HCT116 (cell line): ENCODE measurements around the gene WHRN. TPM values are rescaled to one million over a fixed set of nuclear protein-coding genes. Genes with fewer than 3 reads are reported as not detected.
A peak's percentile ranks its signal among the peaks of the same experiment; 100 is the strongest.

ENCODE experiments used
- ATAC-seq: fragments of 200-7000 bp; cut with Tn5 transposase; 2 replicates; pipeline ENCODE4 v1.9.1; 2020; ENCODE audit warnings: mild to moderate bottlenecking, moderate library complexity
- BruUV-seq: library from RNA; stranded (reverse); fragments of 400-500 nt; replicated peaks from 2 replicates; lab custom pipeline; 2021; lab: Mats Ljungman, UMichigan
- CTCF ChIA-PET: fragments of 300-600 bp; sonication (Branson Sonifier 250); formaldehyde crosslinking; loops from one replicate; lab custom pipeline; 2021; ENCODE audit warnings: antibody characterized with exemption; lab: Charles Lee
- POLR2A ChIA-PET: fragments of 300-600, 350-600 bp; sonication (Branson Sonifier 250); formaldehyde crosslinking; loops from one replicate; lab custom pipeline; 2021; ENCODE audit warnings: antibody characterized with exemption; lab: Charles Lee
- RAD21 ChIA-PET, 2 experiments: fragments of 300-600 bp; sonication (Branson Sonifier 250); formaldehyde crosslinking; loops; one replicate each; lab custom pipeline; 2023; ENCODE audit warnings: low total read pairs in 2 of 2; ENCODE audit not compliant: uncharacterized antibody in 2 of 2, unreplicated experiment in 2 of 2, low non-redundant PET in 1 of 2; lab: Charles Lee
- DNase-seq: peaks from one replicate; pipeline ENCODE4 v3.0.0-alpha.2; 2010; ENCODE audit warnings: low read depth, low spot score
- H2AFZ ChIP-seq: fragments of 200-600 bp; shearing (Covaris generic), sonication (generic); 2 replicates; pipeline ENCODE4 v1.6.1; 2017; ENCODE audit warnings: low read depth, mixed run types, mixed read lengths, antibody characterized with exemption, low read length; ENCODE audit not compliant: poor library complexity, severe bottlenecking
- H3K27ac ChIP-seq: 2 replicates; pipeline ENCODE4 v1.5.1; 2012; ENCODE audit warnings: low read depth, low read length
- H3K27me3 ChIP-seq: fragments of 200-600 bp; sonication (generic); 2 replicates; pipeline ENCODE4 v1.6.1; 2016; ENCODE audit warnings: mixed run types, low read length, mixed read lengths; ENCODE audit not compliant: insufficient read depth
- H3K36me3 ChIP-seq, 2 experiments: fragments of 200-500 bp in 1 of 2; fragments of 200-600 bp in 1 of 2; sonication (Bioruptor generic) in 1 of 2; sonication (generic) in 1 of 2; 2 replicates each; pipeline versions ENCODE4 v1.5.1 to v1.6.1; 2014 to 2016; ENCODE audit warnings: low read length in 2 of 2, inconsistent platforms in 1 of 2, mixed read lengths in 1 of 2, mixed run types in 1 of 2; ENCODE audit not compliant: insufficient read depth in 2 of 2, control insufficient read depth in 1 of 2
- H3K4me1 ChIP-seq, 2 experiments: fragments of 200-600 bp in 1 of 2; sonication (generic) in 1 of 2; 2 replicates each; pipeline versions ENCODE4 v1.5.1 to v1.6.1; 2012 to 2017; ENCODE audit warnings: low read length in 2 of 2, inconsistent platforms in 1 of 2, mild to moderate bottlenecking in 1 of 2, mixed read lengths in 1 of 2, mixed run types in 1 of 2, moderate library complexity in 1 of 2; ENCODE audit not compliant: insufficient read depth in 2 of 2, control insufficient read depth in 1 of 2
- H3K4me2 ChIP-seq: fragments of 200-600 bp; sonication (generic); 2 replicates; pipeline ENCODE4 v1.6.1; 2017; ENCODE audit warnings: mixed run types, low read length, mixed read lengths
- H3K4me3 ChIP-seq, 2 experiments: fragments of 200-600 bp in 1 of 2; sonication (generic) in 1 of 2; replicated peaks in 1 of 2; 2 replicates each; pipeline ENCODE4 v1.5.1; 2011 to 2016; ENCODE audit warnings: low read length in 2 of 2, control low read depth in 1 of 2, low read depth in 1 of 2, mild to moderate bottlenecking in 1 of 2, mixed read lengths in 1 of 2, mixed run types in 1 of 2
- H3K79me2 ChIP-seq: fragments of 200-600 bp; sonication (generic); 2 replicates; pipeline ENCODE4 v1.6.1; 2017; ENCODE audit warnings: mild to moderate bottlenecking, mixed run types, low read length, moderate library complexity, mixed read lengths; ENCODE audit not compliant: insufficient read depth
- H3K9ac ChIP-seq: fragments of 200-600 bp; sonication (generic); 2 replicates; pipeline ENCODE4 v1.6.1; 2016; ENCODE audit warnings: low read length, mixed read lengths
- H3K9me2 ChIP-seq: fragments of 200-600 bp; sonication (generic), shearing (Covaris generic); 2 replicates; pipeline ENCODE4 v1.6.1; 2017; ENCODE audit warnings: mixed run types, mild to moderate bottlenecking, moderate library complexity; ENCODE audit not compliant: insufficient read depth
- H3K9me3 ChIP-seq, 2 experiments: fragments of 200-500 bp in 1 of 2; fragments of 200-600 bp in 1 of 2; sonication (Bioruptor generic) in 1 of 2; sonication (generic) in 1 of 2; 2 replicates each; pipeline ENCODE4 v1.6.1; 2014 to 2017; ENCODE audit warnings: low read length in 2 of 2, mixed read lengths in 2 of 2, inconsistent platforms in 1 of 2, low read depth in 1 of 2, mild to moderate bottlenecking in 1 of 2, mixed run types in 1 of 2, moderate library complexity in 1 of 2; ENCODE audit not compliant: control insufficient read depth in 1 of 2, insufficient read depth in 1 of 2
- H4K20me1 ChIP-seq: fragments of 200-600 bp; sonication (generic), shearing (Covaris generic); 2 replicates; pipeline ENCODE4 v1.6.1; 2017; ENCODE audit warnings: mixed run types, mild to moderate bottlenecking, moderate library complexity; ENCODE audit not compliant: insufficient read depth
- JUND ChIP-seq: IDR thresholded peaks from 2 replicates; pipeline ENCODE4 v1.6.1; 2012
- POLR2AphosphoS5 ChIP-seq: IDR thresholded peaks from 2 replicates; pipeline ENCODE4 v1.6.1; 2011; ENCODE audit warnings: mild to moderate bottlenecking, low read depth, low read length, moderate library complexity
- SIN3A ChIP-seq: IDR thresholded peaks from 2 replicates; pipeline ENCODE4 v1.6.1; 2012; ENCODE audit warnings: low read depth
- SP1 ChIP-seq: IDR thresholded peaks from 2 replicates; pipeline ENCODE4 v1.6.1; 2012; ENCODE audit warnings: low read depth
- YY1 ChIP-seq: IDR thresholded peaks from 2 replicates; pipeline ENCODE4 v1.6.1; 2011; ENCODE audit warnings: low read length, low read depth, moderate library complexity, mild to moderate bottlenecking; ENCODE audit not compliant: insufficient replicate concordance; ENCODE audit errors: extremely low read depth
- ZBTB33 ChIP-seq: IDR thresholded peaks from 2 replicates; pipeline ENCODE4 v1.6.1; 2011; ENCODE audit warnings: mild to moderate bottlenecking, low read length, moderate library complexity; ENCODE audit not compliant: insufficient replicate concordance; ENCODE audit errors: extremely low read depth
- ZFX ChIP-seq: fragments of 450-650 bp; IDR thresholded peaks from 2 replicates; pipeline ENCODE4 v1.6.1; 2017
- ZNF274 ChIP-seq: fragments of 200-500 bp; sonication (Bioruptor generic); IDR thresholded peaks from 2 replicates; pipeline ENCODE4 v1.6.1; 2014; ENCODE audit warnings: mild to moderate bottlenecking, low read depth, low read length, inconsistent platforms
- intact Hi-C: fragments of 100-400 bp; cut with micrococcal nuclease; formaldehyde crosslinking; loops from 2 replicates; pipeline ENCODE4 v1.10.0; 2022
- total RNA-seq: library from RNA; stranded (reverse); gene quantifications from one replicate; pipeline ENCODE4 v1.2.1, GENCODE V29; 2021; ENCODE audit not compliant: unreplicated experiment
- TF ChIP-seq, protein P1 (sequence below): IDR thresholded peaks from 2 replicates; pipeline ENCODE4 v1.6.1; 2012; ENCODE audit warnings: low read depth

Gene WHRN
- total RNA-seq, 1 experiment from 2014 or later = 12.8 TPM

GRCh38 chr9:114506082-114506390, 763 bp upstream of the WHRN start:
- BruUV-seq = no TSS peak
- no peaks in the 10 kb centered on the region for H3K36me3 ChIP-seq
- peaks cover 23% of the 10 kb centered on the region for H3K27me3 ChIP-seq
- peak overlapping the region; percentile 95 for H3K4me2 ChIP-seq
- CTCF ChIA-PET = no interaction called here
- peak overlapping the region; percentile 48 to 63 for H3K4me3 ChIP-seq
- TF ChIP-seq POLR2AphosphoS5 = no peak
- TF ChIP-seq ZFX = no peak
- TF ChIP-seq SIN3A = no peak
- RAD21 ChIA-PET = no interaction called here
- peaks cover 4 to 37% of the 10 kb centered on the region in 2 experiments; a peak in 3 of 4 replicates for H3K4me1 ChIP-seq
- ATAC-seq = no peak
- H4K20me1 ChIP-seq = no peaks in the 10 kb centered on the region
- no peak overlapping the region for H3K27ac ChIP-seq
- DNase-seq = no peak
- H3K9me3 ChIP-seq = no peaks in the 10 kb centered on the region
- peak overlapping the region; percentile 71 for H3K9ac ChIP-seq
- H2AFZ ChIP-seq = peak overlapping the region; percentile 69
- no peaks in the 10 kb centered on the region; the same call in 1 of the 2 replicates for H3K79me2 ChIP-seq
- intact Hi-C loops = loop anchor here (5.0 kb wide), 1 partner anchor 81 kb away; the partner anchor contains the start of gene ATP6V1G1
- POLR2A ChIA-PET = no interaction called here
- no peaks in the 10 kb centered on the region for H3K9me2 ChIP-seq

DNA sequence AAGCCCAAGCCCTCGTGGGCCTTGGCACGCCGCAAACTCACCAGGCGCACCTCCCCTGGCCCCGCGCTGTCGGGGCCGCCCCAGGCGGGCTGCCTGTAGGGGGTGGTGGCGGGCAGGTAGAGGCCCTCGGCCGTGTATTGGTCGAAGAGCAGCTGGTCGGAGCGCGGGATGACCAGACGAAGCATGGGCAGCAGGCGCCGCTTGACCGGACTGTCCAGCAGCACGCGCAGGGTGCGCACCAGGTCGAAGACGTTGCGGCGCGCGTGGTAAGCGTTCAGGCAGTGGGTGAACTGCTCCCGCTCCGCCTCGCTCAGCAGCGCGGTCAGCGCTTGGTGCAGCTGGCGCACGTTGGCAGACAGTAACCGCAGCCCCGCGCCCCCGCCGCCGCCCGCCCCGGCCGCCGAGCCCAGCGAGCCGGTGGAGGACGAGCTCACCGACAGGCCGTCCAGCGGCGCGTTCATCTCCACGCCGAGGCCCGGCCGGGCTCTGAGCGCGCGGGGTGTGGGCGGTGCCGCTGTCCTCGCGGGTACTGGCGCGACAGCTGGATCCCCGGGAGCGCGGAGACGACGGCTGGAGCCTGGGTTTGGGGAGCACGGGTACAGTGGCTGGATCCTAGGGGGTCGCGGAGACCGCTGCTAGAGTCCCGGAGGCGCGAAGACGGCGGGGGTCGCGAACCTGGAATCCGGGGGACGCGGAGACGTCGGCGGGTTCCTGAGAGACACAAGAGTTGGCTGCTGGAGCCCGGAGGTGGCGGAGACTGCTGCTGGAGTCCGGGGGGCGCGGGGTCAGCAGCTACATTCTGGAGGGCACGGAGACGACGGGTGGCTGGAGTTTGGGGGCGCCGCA, 709 bp downstream of the WHRN start:
- intact Hi-C loops = loop anchor here (5.0 kb wide), 1 partner anchor 83 kb away; the partner anchor contains the start of gene ATP6V1G1
- Histone ChIP-seq H3K4me1 (peaks cover 4 to 37% of the 10 kb centered on the region in 2 experiments; a peak in 3 of 4 replicates), H3K9me2 (no peaks in the 10 kb centered on the region), H3K4me2 (peak overlapping the region; percentile 95), H2AFZ (no peak overlapping the region), H3K4me3 (peak overlapping the region; percentile 48 to 63), H3K27me3 (peaks cover 19% of the 10 kb centered on the region), H3K9ac (peak overlapping the region; percentile 71), H3K79me2 (no peaks in the 10 kb centered on the region; the same call in 1 of the 2 replicates), H3K27ac (peak overlapping the region; percentile 34; the same call in 1 of the 2 replicates), H4K20me1 (no peaks in the 10 kb centered on the region), H3K36me3 (no peaks in the 10 kb centered on the region), H3K9me3 (no peaks in the 10 kb centered on the region)
- peak; percentile 18 for DNase-seq
- peak; percentile 72 for ATAC-seq
- CTCF ChIA-PET = interaction anchor here (0.7 to 1.9 kb wide), 5 partner anchors 16 to 150 kb away, joined by 3 to 6 read pairs (median 5); no protein-coding TSS in a partner anchor
- BruUV-seq = no TSS peak
- RAD21 ChIA-PET = interaction anchor here (1.3 to 1.4 kb wide), 2 partner anchors 149 kb away, joined by 3 to 4 read pairs; no protein-coding TSS in a partner anchor
- POLR2A ChIA-PET = interaction anchor here (0.9 to 1.3 kb wide), 2 partner anchors 34 to 83 kb away, joined by 3 to 4 read pairs; partner anchors contain the start of gene ATP6V1G1
- no peak for TF ChIP-seq ZBTB33
- TF ChIP-seq ZNF274 = no peak
- no peak for TF ChIP-seq JUND
- no peak for TF ChIP-seq POLR2AphosphoS5
- no peak for TF ChIP-seq SP1
- peak; percentile 9 for TF ChIP-seq YY1
- TF ChIP-seq, protein P1, sequence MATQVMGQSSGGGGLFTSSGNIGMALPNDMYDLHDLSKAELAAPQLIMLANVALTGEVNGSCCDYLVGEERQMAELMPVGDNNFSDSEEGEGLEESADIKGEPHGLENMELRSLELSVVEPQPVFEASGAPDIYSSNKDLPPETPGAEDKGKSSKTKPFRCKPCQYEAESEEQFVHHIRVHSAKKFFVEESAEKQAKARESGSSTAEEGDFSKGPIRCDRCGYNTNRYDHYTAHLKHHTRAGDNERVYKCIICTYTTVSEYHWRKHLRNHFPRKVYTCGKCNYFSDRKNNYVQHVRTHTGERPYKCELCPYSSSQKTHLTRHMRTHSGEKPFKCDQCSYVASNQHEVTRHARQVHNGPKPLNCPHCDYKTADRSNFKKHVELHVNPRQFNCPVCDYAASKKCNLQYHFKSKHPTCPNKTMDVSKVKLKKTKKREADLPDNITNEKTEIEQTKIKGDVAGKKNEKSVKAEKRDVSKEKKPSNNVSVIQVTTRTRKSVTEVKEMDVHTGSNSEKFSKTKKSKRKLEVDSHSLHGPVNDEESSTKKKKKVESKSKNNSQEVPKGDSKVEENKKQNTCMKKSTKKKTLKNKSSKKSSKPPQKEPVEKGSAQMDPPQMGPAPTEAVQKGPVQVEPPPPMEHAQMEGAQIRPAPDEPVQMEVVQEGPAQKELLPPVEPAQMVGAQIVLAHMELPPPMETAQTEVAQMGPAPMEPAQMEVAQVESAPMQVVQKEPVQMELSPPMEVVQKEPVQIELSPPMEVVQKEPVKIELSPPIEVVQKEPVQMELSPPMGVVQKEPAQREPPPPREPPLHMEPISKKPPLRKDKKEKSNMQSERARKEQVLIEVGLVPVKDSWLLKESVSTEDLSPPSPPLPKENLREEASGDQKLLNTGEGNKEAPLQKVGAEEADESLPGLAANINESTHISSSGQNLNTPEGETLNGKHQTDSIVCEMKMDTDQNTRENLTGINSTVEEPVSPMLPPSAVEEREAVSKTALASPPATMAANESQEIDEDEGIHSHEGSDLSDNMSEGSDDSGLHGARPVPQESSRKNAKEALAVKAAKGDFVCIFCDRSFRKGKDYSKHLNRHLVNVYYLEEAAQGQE = no peak
